Gastroesophageal sphincter (tissue), 4 donors: ENCODE data around the gene BABAM2. TPM values are rescaled to one million over a fixed set of nuclear protein-coding genes. Genes with fewer than 3 reads are reported as not detected.
A peak's percentile ranks its signal among the peaks of the same experiment; 100 is the strongest.

Source experiments
- ATAC-seq: fragments of 150-250 bp; one replicate; pipeline ENCODE4 v1.9.1; 2016; ENCODE audit warnings: mild to moderate bottlenecking, moderate library complexity
- H3K27ac ChIP-seq, 4 donors: fragments of 200-600 bp; sonication (generic) in 3 of 4; 1 replicate in 3 of 4; 2 replicates in 1 of 4; pipeline ENCODE4 v1.5.1; 2016 to 2019
- H3K27me3 ChIP-seq: fragments of 200-600 bp; sonication (generic); one replicate; pipeline ENCODE4 v1.5.1; 2019
- H3K36me3 ChIP-seq, 2 donors: fragments of 200-600 bp; sonication (generic); one replicate each; pipeline ENCODE4 v1.5.1; 2019; ENCODE audit warnings: control low read depth in 1 of 2
- H3K4me1 ChIP-seq, 3 donors: fragments of 200-600 bp; sonication (generic); 1 replicate in 2 of 3; 2 replicates in 1 of 3; pipeline ENCODE4 v1.5.1; 2016 to 2019; ENCODE audit warnings: control low read depth in 2 of 3
- H3K4me3 ChIP-seq, 2 donors: fragments of 200-600 bp; sonication (generic); one replicate each; pipeline ENCODE4 v1.5.1; 2019; ENCODE audit warnings: mild to moderate bottlenecking in 1 of 2, moderate library complexity in 1 of 2
- H3K9me3 ChIP-seq, 3 donors: fragments of 200-600 bp; sonication (generic); one replicate each; pipeline ENCODE4 v1.5.1; 2017 to 2019; ENCODE audit warnings: control low read depth in 2 of 3
- EP300 ChIP-seq: sonication (generic); formaldehyde crosslinking; IDR thresholded peaks from one replicate; pipeline ENCODE4 v1.6.1; 2017; ENCODE audit warnings: antibody characterized with exemption, mild to moderate bottlenecking
- POLR2A ChIP-seq, 2 donors: fragments of 450-650 bp; IDR thresholded peaks; one replicate each; pipeline ENCODE4 v1.6.1; 2017; ENCODE audit warnings: antibody characterized with exemption in 2 of 2, mild to moderate bottlenecking in 2 of 2, moderate library complexity in 1 of 2
- POLR2AphosphoS5 ChIP-seq: sonication (generic); formaldehyde crosslinking; IDR thresholded peaks from one replicate; pipeline ENCODE4 v1.6.1; 2017; ENCODE audit warnings: antibody characterized with exemption
- WGBS, 2 donors: methylation state at CpG; one replicate each; pipeline ENCODE4 v1.1.5; 2018; ENCODE audit warnings: low coverage in 1 of 2; 5-methylcytosine and 5-hydroxymethylcytosine counted together
- total RNA-seq, 4 donors: library from RNA; depleted of rRNA; stranded (reverse); fragments of >200 nt; gene quantifications; one replicate each; pipeline ENCODE4 v1.1.0, GENCODE V29; 2016
- TF ChIP-seq, protein P1 (sequence below), 4 experiments: fragments of 200-600 bp in 2 of 4; fragments of 450-650 bp in 2 of 4; sonication (generic) in 1 of 4; IDR thresholded peaks; one replicate each; pipeline ENCODE4 v1.5.1; 2017 to 2019; ENCODE audit warnings: antibody characterized with exemption in 4 of 4, mild to moderate bottlenecking in 2 of 4, moderate library complexity in 2 of 4

The BABAM2 gene
- total RNA-seq, 4 donors from 2014 or later = 28.5 to 43.6 (median 37.4) TPM

DNA sequence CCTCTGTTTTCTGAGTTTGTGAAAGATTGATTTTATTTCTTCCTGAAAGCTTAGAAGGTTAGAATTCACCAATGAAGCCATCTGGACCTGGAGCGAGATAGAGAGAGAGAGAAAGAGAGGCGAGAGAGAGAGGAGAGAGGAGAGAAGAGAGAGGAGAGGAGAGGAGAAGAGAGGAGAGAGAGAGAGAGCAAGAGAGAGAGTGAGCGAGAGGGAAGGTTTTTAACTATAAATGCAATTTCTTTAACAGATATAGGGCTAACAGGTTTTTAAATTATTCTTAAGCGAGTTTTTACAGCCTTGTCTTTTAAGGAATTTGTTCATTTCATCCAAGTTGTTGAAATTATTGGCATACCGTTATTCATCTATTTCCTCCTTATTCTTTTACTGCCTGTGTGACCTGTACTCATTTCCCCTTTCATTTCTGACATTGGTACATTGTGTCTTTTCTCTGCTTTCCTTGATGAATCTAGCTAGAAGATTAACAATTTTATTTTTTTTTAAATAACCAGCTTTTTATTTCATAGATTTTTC is 56.1 kb downstream of the BABAM2 start:
- no peak for TF ChIP-seq POLR2A (IDR thresholded peaks at IDR 0.05)
- TF ChIP-seq POLR2AphosphoS5 = no peak
- TF ChIP-seq, protein P1, sequence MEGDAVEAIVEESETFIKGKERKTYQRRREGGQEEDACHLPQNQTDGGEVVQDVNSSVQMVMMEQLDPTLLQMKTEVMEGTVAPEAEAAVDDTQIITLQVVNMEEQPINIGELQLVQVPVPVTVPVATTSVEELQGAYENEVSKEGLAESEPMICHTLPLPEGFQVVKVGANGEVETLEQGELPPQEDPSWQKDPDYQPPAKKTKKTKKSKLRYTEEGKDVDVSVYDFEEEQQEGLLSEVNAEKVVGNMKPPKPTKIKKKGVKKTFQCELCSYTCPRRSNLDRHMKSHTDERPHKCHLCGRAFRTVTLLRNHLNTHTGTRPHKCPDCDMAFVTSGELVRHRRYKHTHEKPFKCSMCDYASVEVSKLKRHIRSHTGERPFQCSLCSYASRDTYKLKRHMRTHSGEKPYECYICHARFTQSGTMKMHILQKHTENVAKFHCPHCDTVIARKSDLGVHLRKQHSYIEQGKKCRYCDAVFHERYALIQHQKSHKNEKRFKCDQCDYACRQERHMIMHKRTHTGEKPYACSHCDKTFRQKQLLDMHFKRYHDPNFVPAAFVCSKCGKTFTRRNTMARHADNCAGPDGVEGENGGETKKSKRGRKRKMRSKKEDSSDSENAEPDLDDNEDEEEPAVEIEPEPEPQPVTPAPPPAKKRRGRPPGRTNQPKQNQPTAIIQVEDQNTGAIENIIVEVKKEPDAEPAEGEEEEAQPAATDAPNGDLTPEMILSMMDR (IDR thresholded peaks at IDR 0.05) = no peak
- Histone ChIP-seq H3K36me3 (no peaks in the 10 kb centered on the region), H3K27me3 (no peaks in the 10 kb centered on the region), H3K4me1 (peaks cover 0 to 12% (median 0%) of the 10 kb centered on the region in 3 donors), H3K4me3 (no peak overlapping the region), H3K27ac (no peak overlapping the region), H3K9me3 (no peaks in the 10 kb centered on the region)
- no peak for ATAC-seq
- WGBS, 2 donors = 64 to 67% methylated on average over 3 to 5 of the region's 5 CpGs

- WGBS, 2 donors = 69 to 100% methylated on average over 1 of the region's 1 CpG
Observed at GRCh38 chr2:27952070-27952469, 61.5 kb downstream of the BABAM2 start.

GRCh38 chr2:27953077-27953476 is 62.5 kb downstream of the BABAM2 start:
- H3K4me1 ChIP-seq = peaks cover 13 to 36% (median 20%) of the 10 kb centered on the region in 3 donors
- no peaks in the 10 kb centered on the region for H3K36me3 ChIP-seq
- no peaks in the 10 kb centered on the region for H3K27me3 ChIP-seq
- TF ChIP-seq, protein P1 (IDR thresholded peaks at IDR 0.05) = no peak
- no peak for TF ChIP-seq POLR2AphosphoS5
- TF ChIP-seq EP300 = no peak
- TF ChIP-seq POLR2A (IDR thresholded peaks at IDR 0.05) = no peak
- no peak overlapping the region for H3K4me3 ChIP-seq
- no peak for ATAC-seq
- 93 to 100% methylated on average over 3 of the region's 4 CpGs for WGBS, 2 donors
- no peak overlapping the region for H3K27ac ChIP-seq
- H3K9me3 ChIP-seq = no peaks in the 10 kb centered on the region

More at GRCh38 chr2:27952070-27952469, 61.5 kb downstream of the BABAM2 start:
- no peaks in the 10 kb centered on the region for H3K27me3 ChIP-seq
- ATAC-seq = no peak
- H3K4me3 ChIP-seq = no peak overlapping the region
- H3K27ac ChIP-seq = no peak overlapping the region
- no peak for TF ChIP-seq POLR2A (IDR thresholded peaks at IDR 0.05)
- no peak for TF ChIP-seq POLR2AphosphoS5
- TF ChIP-seq, protein P1 (IDR thresholded peaks at IDR 0.05) = no peak
- no peak for TF ChIP-seq EP300
- H3K4me1 ChIP-seq = peaks cover 13 to 39% (median 20%) of the 10 kb centered on the region in 3 donors
- no peaks in the 10 kb centered on the region for H3K36me3 ChIP-seq
- no peaks in the 10 kb centered on the region for H3K9me3 ChIP-seq

DNA sequence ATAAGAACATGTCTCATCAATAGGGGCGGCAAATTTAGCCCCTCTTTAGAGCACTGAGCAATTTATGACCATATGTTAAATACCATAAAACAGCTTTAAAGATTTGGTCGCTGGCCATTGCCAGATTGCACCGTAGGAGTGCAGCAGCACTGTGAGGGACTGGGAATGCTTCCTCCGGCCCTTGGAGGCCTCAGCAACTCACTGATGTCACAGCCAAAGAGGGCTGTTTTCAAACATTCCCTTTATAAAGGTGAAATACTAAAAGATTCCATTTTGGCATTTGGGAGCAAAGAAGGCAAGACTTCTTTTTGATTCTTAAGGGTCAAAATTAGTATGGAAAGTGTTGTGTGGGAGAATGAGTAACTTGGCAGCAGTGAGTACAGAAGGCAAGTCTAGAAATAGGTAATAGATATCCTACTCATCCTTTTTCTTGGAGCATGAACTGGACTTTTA is 63.7 kb downstream of the BABAM2 start:
- Histone ChIP-seq H3K4me3 (no peak overlapping the region), H3K27me3 (no peaks in the 10 kb centered on the region), H3K27ac (peak overlapping the region; percentile 53 to 74 (median 66)), H3K9me3 (no peaks in the 10 kb centered on the region), H3K36me3 (no peaks in the 10 kb centered on the region), H3K4me1 (peaks cover 13 to 43% (median 20%) of the 10 kb centered on the region in 3 donors)
- TF ChIP-seq EP300 (no peak), POLR2AphosphoS5 (no peak), POLR2A (IDR thresholded peaks at IDR 0.05) (no peak)
- TF ChIP-seq, protein P1 (IDR thresholded peaks at IDR 0.05) = no peak
- no peak for ATAC-seq
- WGBS, 2 donors = 0% methylated on average over 1 of the region's 4 CpGs; no CpG with 5 or more reads in 1 of the 2 donors

- H3K36me3 ChIP-seq = no peaks in the 10 kb centered on the region
- TF ChIP-seq, protein P1 (IDR thresholded peaks at IDR 0.05) = peak in 3 of 4 experiments; percentile 47 to 52 (median 48)
- no peak for TF ChIP-seq POLR2A (IDR thresholded peaks at IDR 0.05)
- TF ChIP-seq POLR2AphosphoS5 = peak; percentile 80
- H3K4me3 ChIP-seq = no peak overlapping the region
- no peaks in the 10 kb centered on the region for H3K27me3 ChIP-seq
- no peaks in the 10 kb centered on the region for H3K9me3 ChIP-seq
- 12 to 20% methylated on average over 2 of the region's 2 CpGs for WGBS, 2 donors
- peak; percentile 89 for ATAC-seq
- peaks cover 16 to 49% (median 23%) of the 10 kb centered on the region in 3 donors for H3K4me1 ChIP-seq
- H3K27ac ChIP-seq = peak overlapping the region; percentile 53 to 69 (median 63)
Observed at GRCh38 chr2:27954771-27955383, 64.3 kb downstream of the BABAM2 start.
